Chondrocyte (in vitro differentiated cells): ENCODE results near the gene TNIP1. TPM values are rescaled to one million over a fixed set of nuclear protein-coding genes. Genes with fewer than 3 reads are reported as not detected.

Experiments
- DNase-seq: peaks from one replicate; pipeline ENCODE4 v3.0.0; 2021; ENCODE audit warnings: mixed read lengths, low spot score
- H3K27ac Mint-ChIP-seq: one replicate; pipeline ENCODE4 v1.8.0; 2021; ENCODE audit warnings: mild to moderate bottlenecking, moderate library complexity, mixed read lengths; ENCODE audit not compliant: unreplicated experiment
- H3K27me3 Mint-ChIP-seq: 2 replicates; pipeline ENCODE4 v1.8.0; 2021; ENCODE audit warnings: low read depth, mixed read lengths
- H3K36me3 Mint-ChIP-seq: 2 replicates; pipeline ENCODE4 v1.8.0; 2021; ENCODE audit warnings: low read depth, mixed read lengths
- H3K4me1 Mint-ChIP-seq: 2 replicates; pipeline ENCODE4 v1.8.0; 2021; ENCODE audit warnings: low read depth, mild to moderate bottlenecking, mixed read lengths
- H3K4me3 Mint-ChIP-seq: one replicate; pipeline ENCODE4 v1.8.0; 2021; ENCODE audit warnings: mild to moderate bottlenecking, moderate library complexity, mixed read lengths; ENCODE audit not compliant: unreplicated experiment
- H3K9me3 Mint-ChIP-seq: 2 replicates; pipeline ENCODE4 v1.8.0; 2021; ENCODE audit warnings: low read depth, mixed read lengths
- total RNA-seq: library from RNA; stranded (reverse); gene quantifications from 3 replicates; pipeline ENCODE4 v1.2.1, GENCODE V29; 2021
- TF ChIP-seq, protein P1 (sequence below): fragments of 200-600 bp; sonication (generic); IDR thresholded peaks from 2 replicates; pipeline ENCODE4 v1.5.0; 2021; ENCODE audit warnings: antibody characterized with exemption, mild to moderate bottlenecking, moderate library complexity

Gene TNIP1
- total RNA-seq, 1 donor from 2014 or later, result 75.6 TPM

GRCh38 chr5:151071021-151071420 lies 9.8 kb downstream of the TNIP1 start:
- H3K27me3 Mint-ChIP-seq, result no peaks in the 10 kb centered on the region
- peaks cover 75% of the 10 kb centered on the region for H3K4me1 Mint-ChIP-seq
- no peak for DNase-seq
- TF ChIP-seq, protein P1, sequence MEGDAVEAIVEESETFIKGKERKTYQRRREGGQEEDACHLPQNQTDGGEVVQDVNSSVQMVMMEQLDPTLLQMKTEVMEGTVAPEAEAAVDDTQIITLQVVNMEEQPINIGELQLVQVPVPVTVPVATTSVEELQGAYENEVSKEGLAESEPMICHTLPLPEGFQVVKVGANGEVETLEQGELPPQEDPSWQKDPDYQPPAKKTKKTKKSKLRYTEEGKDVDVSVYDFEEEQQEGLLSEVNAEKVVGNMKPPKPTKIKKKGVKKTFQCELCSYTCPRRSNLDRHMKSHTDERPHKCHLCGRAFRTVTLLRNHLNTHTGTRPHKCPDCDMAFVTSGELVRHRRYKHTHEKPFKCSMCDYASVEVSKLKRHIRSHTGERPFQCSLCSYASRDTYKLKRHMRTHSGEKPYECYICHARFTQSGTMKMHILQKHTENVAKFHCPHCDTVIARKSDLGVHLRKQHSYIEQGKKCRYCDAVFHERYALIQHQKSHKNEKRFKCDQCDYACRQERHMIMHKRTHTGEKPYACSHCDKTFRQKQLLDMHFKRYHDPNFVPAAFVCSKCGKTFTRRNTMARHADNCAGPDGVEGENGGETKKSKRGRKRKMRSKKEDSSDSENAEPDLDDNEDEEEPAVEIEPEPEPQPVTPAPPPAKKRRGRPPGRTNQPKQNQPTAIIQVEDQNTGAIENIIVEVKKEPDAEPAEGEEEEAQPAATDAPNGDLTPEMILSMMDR, result no peak
- no peaks in the 10 kb centered on the region for H3K9me3 Mint-ChIP-seq
- H3K27ac Mint-ChIP-seq, result peak overlapping the region; percentile 54
- no peaks in the 10 kb centered on the region for H3K36me3 Mint-ChIP-seq
- no peak overlapping the region for H3K4me3 Mint-ChIP-seq

DNA sequence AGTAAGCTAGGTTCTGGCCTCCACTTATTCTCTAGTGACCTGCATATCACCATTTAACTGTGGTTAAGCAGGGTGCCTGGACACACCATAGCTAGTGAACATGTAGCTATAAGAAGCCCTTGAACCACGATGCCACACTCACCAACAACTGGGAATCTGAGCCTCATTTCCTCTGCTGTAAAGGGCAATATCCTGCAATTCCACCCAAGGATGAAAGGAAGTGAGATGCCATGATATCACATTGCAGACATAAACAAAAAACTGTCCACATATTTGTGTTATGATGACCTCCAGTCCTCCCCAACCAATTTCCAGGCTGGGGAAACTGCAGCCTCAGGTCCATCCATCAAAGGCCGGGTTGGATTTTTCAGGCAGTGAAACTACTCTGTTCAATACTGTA lies 10.4 kb downstream of the TNIP1 start:
- Mint-ChIP-seq H3K9me3 (no peaks in the 10 kb centered on the region), H3K36me3 (no peaks in the 10 kb centered on the region), H3K27me3 (no peaks in the 10 kb centered on the region), H3K4me1 (peaks cover 74% of the 10 kb centered on the region), H3K27ac (peak overlapping the region; percentile 67), H3K4me3 (no peak overlapping the region)
- TF ChIP-seq, protein P1, result no peak
- DNase-seq, result no peak

DNA sequence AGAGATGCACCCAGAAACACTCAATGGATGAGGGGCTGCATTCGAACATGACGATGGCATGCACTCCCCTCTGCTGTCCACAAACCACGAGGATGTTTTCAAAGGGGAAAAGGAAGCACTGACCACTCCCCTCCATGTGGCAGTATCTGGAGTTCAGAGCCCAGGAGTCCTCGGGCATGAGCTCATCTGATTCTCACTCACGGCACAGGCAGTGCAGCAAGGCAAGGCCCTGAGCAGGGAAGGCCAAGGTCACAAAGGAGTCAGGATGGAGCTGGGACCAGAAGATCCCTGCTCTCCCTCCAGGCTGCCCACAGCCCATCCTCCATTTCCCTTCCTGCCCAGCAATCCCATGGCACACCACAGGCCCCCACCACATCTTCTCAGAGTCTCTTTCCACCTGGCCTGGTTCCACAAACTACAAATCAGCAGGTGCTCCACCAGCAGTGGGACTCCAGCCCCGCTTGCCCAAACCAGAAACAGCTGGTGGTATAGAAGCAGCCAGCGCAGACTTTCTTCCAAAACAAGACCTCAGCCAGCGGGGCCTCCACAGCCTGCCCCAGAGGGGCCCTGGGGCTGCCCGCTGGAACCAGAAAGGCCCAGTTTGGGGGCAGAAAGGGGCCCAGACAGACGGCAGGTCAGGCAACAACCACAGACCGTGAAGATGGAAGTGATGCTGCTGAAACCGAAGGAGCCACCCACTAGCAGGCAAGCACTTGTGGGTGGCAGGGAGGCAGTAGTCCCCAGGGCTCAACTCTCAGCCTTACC lies 12.2 kb downstream of the TNIP1 start:
- Mint-ChIP-seq H3K4me1 (peaks cover 79% of the 10 kb centered on the region), H3K4me3 (no peak overlapping the region), H3K36me3 (no peaks in the 10 kb centered on the region), H3K27me3 (no peaks in the 10 kb centered on the region), H3K9me3 (no peaks in the 10 kb centered on the region), H3K27ac (peak overlapping the region; percentile 77)
- no peak for DNase-seq
- TF ChIP-seq, protein P1, result no peak

- DNase-seq, result no peak
- Mint-ChIP-seq H3K36me3 (no peaks in the 10 kb centered on the region), H3K4me1 (peaks cover 81% of the 10 kb centered on the region), H3K27ac (peak overlapping the region; percentile 77), H3K9me3 (no peaks in the 10 kb centered on the region), H3K4me3 (no peak overlapping the region), H3K27me3 (no peaks in the 10 kb centered on the region)
- TF ChIP-seq, protein P1, result no peak
Observed at GRCh38 chr5:151067632-151068432, 13.0 kb downstream of the TNIP1 start.

DNA sequence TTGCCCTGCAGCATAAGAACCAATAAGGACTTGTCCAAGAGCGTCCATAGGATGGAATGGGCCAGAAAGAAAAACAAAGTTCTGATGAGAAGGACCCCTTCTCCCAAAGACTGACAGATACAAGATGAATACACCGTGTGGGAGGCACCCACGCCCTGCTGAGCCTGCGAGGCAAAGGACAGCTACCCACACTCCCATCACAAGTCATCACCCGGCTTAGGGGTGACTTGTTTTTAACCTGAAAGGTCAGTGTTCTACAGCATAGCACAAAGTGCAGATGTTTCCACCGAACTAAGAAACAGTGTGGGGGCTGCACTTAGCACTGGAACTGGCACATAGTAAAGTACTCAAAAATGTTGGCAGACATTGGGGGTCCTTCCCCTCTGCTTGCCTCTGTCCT lies 13.9 kb downstream of the TNIP1 start:
- H3K27ac Mint-ChIP-seq, result no peak overlapping the region
- DNase-seq, result no peak
- H3K36me3 Mint-ChIP-seq, result peaks cover 2% of the 10 kb centered on the region
- peaks cover 80% of the 10 kb centered on the region for H3K4me1 Mint-ChIP-seq
- H3K4me3 Mint-ChIP-seq, result no peak overlapping the region
- H3K27me3 Mint-ChIP-seq, result no peaks in the 10 kb centered on the region
- no peaks in the 10 kb centered on the region for H3K9me3 Mint-ChIP-seq
- TF ChIP-seq, protein P1, result no peak
